GM12873 (cell line): ENCODE results near the gene CPSF6.

Experiments
- TF ChIP-seq, protein P1 (sequence below): IDR thresholded peaks from 2 replicates; pipeline ENCODE4 v1.5.1; 2012; ENCODE audit warnings: low read depth, mild to moderate bottlenecking, moderate library complexity, low read length, control low read depth; ENCODE audit not compliant: insufficient read depth; ENCODE audit errors: missing control alignments

Gene CPSF6

GRCh38 chr12:69284131-69284530 lies 44.8 kb downstream of the CPSF6 start:
- TF ChIP-seq, protein P1, sequence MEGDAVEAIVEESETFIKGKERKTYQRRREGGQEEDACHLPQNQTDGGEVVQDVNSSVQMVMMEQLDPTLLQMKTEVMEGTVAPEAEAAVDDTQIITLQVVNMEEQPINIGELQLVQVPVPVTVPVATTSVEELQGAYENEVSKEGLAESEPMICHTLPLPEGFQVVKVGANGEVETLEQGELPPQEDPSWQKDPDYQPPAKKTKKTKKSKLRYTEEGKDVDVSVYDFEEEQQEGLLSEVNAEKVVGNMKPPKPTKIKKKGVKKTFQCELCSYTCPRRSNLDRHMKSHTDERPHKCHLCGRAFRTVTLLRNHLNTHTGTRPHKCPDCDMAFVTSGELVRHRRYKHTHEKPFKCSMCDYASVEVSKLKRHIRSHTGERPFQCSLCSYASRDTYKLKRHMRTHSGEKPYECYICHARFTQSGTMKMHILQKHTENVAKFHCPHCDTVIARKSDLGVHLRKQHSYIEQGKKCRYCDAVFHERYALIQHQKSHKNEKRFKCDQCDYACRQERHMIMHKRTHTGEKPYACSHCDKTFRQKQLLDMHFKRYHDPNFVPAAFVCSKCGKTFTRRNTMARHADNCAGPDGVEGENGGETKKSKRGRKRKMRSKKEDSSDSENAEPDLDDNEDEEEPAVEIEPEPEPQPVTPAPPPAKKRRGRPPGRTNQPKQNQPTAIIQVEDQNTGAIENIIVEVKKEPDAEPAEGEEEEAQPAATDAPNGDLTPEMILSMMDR: no peak

DNA sequence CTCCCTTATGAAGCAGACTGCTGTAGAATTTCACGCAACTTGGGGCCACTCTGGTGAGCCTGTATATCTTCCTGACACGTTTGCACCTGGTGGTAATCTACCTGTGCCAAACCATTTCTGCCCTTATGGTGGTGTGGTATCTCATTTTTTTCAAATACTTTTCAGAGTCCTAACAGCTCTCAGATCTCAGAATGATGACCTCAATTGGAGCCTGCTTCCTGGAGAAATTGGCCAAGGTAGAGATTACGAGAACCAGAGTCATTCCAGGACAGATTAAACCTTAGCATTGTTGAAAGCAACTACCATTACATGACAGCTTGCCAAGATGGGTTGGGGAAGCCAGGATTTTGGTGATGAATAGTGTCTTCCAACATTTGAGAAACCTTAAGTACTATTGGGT lies 48.2 kb downstream of the CPSF6 start:
- TF ChIP-seq, protein P1: no peak

GRCh38 chr12:69290545-69291277 lies 51.3 kb downstream of the CPSF6 start:
- TF ChIP-seq, protein P1: peak; percentile 99

DNA sequence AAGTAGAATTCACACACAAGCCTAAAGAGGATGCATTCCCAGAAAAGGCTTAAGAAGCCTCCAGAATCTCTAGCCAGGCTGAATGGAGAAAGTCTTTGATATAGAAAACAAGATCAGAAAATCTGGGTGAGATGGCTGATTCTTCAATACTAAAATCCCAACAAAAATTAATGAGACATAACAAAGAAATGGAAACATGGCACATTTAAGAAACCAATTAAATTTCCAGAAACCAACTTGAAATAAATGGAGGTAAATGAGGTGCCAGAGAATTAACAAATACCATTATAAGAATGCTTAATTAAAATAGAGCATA lies 51.9 kb downstream of the CPSF6 start:
- TF ChIP-seq, protein P1: no peak

DNA sequence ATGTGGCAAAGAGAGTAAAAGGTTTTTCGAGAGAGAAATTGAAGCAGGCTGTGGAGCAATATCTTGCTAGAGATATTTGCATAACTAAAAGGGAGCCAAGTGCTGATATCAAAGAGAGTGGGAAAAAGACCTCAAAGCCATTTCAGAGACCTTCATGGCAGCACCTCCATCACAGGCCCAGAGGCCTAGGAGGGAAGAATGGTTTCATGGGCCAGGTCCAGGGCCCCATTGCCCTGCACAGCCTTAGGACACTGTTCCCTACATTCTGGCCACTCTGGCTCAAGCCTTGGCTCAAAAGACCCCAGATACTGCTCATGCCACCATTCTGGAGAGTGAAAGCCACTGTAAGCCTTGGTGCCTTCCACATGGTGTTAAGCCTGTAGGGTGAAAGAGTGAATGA lies 58.8 kb downstream of the CPSF6 start:
- TF ChIP-seq, protein P1: no peak

- TF ChIP-seq, protein P1: no peak
Measured at GRCh38 chr12:69298947-69299346, 59.6 kb downstream of the CPSF6 start.

- TF ChIP-seq, protein P1: no peak
Measured at GRCh38 chr12:69304284-69304683, 64.9 kb downstream of the CPSF6 start.
